Activated CD8-positive, alpha-beta memory T cell treated with anti-CD3 and anti-CD28 coated beads for 24 hours (primary cell): ENCODE data around the gene FAM219A.
"Not testable (repeated sequence)": the region's sequence is repeated elsewhere in the genome, so short reads cannot be mapped to it uniquely, and the experiment has no call there.

Experiments used
- DNase-seq: peaks from one replicate; pipeline ENCODE4 v3.0.0-alpha.2; 2020

FAM219A gene

GRCh38 chr9:34482746-34483145 is 24.4 kb upstream of the FAM219A start:
- DNase-seq, result not testable (repeated sequence)

DNA sequence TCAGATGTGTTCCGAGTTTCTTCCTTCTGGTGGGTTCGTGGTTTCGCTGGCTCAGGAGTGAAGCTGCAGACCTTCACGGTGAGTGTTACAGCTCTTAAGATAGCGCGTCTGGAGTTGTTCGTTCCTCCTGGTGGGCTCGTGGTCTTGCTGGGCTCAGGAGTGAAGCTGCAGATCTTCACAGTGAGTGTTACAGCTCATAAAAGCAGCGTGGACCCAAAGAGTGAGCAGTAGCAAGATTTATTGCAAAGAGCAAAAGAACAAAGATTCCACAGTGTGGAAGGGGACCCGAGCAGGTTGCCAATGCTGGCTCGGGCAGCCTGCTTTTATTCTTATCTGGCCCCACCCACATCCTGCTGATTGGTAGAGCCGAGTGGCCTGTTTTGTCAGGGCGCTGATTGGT is 23.2 kb upstream of the FAM219A start:
- DNase-seq, result not testable (repeated sequence)

DNA sequence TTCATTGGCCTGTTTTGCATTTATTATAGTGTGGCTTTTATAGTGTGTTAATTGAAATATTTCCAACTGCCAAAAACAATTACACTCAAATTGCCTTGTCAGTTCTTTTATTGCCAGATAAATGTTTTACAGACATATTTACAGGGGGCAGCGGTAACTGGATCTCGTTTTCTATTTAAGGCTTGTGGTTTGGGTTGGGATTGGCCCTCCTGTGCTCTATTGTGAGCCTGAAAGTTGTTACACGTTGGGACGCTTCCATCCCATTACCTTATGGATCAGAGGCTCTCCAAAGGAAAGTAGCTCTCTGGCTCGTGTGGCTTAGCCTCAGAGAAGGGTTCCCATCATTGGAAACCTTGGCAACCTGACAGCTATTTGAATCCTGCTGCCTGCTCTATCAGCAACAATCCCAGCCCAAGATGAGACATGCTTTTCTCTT is 21.1 kb upstream of the FAM219A start:
- no peak for DNase-seq

GRCh38 chr9:34477541-34477940 is 19.2 kb upstream of the FAM219A start:
- no peak for DNase-seq

- DNase-seq, result no peak
Observed at GRCh38 chr9:34475097-34475496, 16.7 kb upstream of the FAM219A start.

- no peak for DNase-seq
Observed at GRCh38 chr9:34465468-34465867, 7.1 kb upstream of the FAM219A start.

- no peak for DNase-seq
Observed at GRCh38 chr9:34464571-34464970, 6.2 kb upstream of the FAM219A start.

- DNase-seq, result no peak
Observed at GRCh38 chr9:34463901-34464232, 5.5 kb upstream of the FAM219A start.

DNA sequence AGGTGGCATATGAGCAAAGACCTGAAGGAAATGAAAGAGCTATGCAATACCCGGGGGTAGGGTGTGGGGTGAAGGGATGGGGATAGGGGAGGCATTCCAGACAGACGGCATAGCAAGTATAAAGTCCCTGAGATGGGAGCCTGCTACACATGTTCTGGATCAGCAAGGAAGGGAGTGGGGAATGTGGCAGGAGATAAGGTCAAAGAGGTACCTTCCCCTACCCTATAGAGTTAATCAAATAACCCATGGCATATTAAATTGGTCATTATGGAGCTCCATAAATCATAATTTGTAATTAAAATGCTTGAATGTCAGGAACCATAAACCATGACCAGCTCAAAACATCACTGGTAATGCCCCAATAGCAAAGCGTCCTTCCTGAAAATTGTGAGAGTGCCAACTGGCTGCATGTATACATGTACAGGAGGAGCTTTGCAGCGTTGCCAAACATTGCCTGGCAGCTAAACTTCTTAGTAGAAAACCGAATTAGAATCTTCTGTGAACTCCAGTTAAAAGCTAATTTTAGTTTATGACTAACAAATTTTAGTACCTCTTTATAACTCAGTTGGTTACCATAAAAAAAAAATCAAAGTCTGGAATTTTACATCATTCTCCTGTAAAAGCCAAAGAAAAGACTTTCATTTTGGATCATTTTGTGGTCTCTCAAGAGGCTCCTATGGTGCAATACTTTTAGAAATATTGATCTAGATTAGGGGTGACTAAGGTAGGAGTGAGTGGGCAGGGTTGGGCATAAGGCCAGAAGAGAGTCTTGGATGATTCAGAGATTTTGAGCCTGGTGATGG is 4.9 kb upstream of the FAM219A start:
- no peak for DNase-seq

GRCh38 chr9:34459941-34460340 is 1.6 kb upstream of the FAM219A start:
- DNase-seq, result no peak

DNA sequence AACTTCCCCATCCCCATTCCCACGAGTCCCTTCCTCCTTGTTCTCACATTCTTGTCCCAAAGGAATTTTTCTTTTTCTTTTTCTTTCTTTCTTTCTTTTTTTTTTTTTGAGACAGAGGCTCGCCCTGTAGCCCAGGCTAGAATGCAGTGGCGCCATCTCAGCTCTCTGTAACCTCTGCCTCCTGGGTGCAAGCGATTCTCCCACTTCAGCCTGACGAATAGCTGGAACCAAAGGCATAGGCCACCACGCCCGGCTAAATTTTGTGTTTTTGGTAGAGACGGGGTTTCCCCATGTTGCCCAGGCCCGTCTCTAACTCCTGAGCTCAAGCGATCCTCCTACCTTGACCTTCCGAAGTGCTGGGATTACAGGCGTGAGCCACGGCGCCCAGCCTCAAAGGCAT is 986 bp upstream of the FAM219A start:
- DNase-seq, result no peak

GRCh38 chr9:34458959-34459340 is 580 bp upstream of the FAM219A start:
- no peak for DNase-seq

- peak; percentile 73 for DNase-seq
Observed at GRCh38 chr9:34457266-34458012, 931 bp downstream of the FAM219A start.

GRCh38 chr9:34456746-34457145 is 1.6 kb downstream of the FAM219A start:
- DNase-seq, result no peak

GRCh38 chr9:34456151-34456550 is 2.2 kb downstream of the FAM219A start:
- no peak for DNase-seq

- no peak for DNase-seq
Observed at GRCh38 chr9:34454571-34455065, 3.8 kb downstream of the FAM219A start.

DNA sequence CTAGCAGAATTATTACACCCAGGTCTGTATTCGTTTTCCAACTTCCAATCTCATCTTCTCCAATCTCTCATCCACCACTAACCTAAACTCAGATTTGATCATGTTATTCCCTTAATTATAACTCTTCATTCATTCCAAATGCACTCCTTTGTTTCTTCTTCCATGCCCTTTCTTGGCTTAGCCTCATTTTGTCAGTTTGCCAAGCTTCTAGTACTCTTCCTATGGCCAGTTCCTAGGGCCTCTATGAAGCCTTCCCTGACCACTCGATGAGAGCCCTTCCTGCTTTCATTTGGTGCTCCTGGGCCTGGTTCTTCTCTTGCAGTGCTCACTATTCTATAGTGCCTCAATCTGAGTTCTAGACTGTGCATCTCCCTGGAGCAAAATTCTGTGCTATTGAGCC is 5.8 kb downstream of the FAM219A start:
- no peak for DNase-seq

DNA sequence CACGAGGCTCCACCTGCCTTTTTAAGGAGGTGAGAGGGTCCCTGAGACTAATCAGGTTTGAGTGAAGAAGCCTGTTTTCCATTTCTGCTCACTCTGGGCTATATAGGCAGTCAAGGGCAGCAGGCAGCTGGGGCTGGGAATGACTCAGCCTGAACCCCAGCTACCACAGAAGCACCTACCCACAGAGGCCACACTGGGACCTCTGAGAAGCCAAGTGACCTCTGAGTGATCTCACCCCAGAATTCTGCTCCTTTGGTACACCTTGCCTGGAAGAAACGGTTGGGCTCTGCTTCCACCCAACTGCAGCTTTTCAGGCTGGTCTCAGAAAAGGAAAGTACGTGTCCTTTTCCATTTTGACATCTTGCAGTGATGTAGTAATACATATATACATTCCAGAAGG is 6.8 kb downstream of the FAM219A start:
- no peak for DNase-seq

DNA sequence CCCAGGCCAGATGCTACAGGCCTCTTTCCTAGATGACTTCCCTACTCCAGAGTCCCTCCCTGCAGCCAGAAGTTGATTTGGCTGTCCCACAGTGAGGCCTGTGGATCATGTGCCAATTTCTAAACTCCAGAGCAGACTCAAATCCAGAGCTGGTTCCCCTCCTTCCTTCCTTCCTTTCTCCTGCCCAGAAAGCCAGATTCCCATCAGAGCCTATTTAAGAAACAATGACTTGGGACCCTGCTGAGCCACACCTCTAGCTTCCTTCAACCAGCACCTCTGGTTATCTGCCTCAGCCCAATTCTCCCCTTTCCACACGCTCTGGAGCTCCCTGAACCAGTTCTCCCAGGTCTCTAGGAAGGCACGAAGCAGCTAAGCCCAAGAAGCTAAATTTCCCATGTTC is 7.2 kb downstream of the FAM219A start:
- no peak for DNase-seq

- no peak for DNase-seq
Observed at GRCh38 chr9:34450644-34451043, 7.7 kb downstream of the FAM219A start.

DNA sequence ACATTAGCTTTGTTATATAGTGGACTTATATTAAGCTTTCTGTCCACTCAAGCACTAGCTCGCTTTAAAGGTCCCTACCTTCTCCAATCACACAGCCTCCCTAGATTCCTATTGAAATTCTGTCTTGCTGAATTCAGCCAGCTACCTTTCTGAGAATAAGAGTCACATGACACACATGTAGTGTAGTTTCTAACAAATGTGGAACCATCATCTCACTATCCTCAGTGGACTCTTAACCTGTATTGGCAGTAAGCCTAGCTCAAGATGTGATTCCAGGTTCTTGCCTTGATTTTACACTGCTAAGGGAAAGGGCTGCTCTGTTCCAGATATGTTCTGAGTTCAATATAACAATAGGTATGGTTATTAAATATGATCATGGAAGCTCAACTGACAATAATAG is 11.4 kb downstream of the FAM219A start:
- DNase-seq, result no peak

GRCh38 chr9:34446468-34446891 is 11.9 kb downstream of the FAM219A start:
- DNase-seq, result no peak

GRCh38 chr9:34443976-34444375 is 14.4 kb downstream of the FAM219A start:
- no peak for DNase-seq

GRCh38 chr9:34443533-34443932 is 14.8 kb downstream of the FAM219A start:
- no peak for DNase-seq
